T-helper 17 cell (primary cell): ENCODE measurements around the gene EVI5. TPM values are rescaled to one million over a fixed set of nuclear protein-coding genes. Genes with fewer than 3 reads are reported as not detected.
"Not testable (repeated sequence)": the region's sequence is repeated elsewhere in the genome, so short reads cannot be mapped to it uniquely, and the experiment has no call there.

Experiments used
- ATAC-seq: fragments of 150-1000 bp; cut with Tn5 transposase; 2 replicates; pipeline ENCODE4 v1.10.0; 2021; ENCODE audit warnings: mild to moderate bottlenecking, moderate library complexity
- DNase-seq, 3 donors: peaks; one replicate each; pipeline versions ENCODE4 v3.0.0 to v3.0.0-alpha.2; 2020 to 2021
- H3K9me3 ChIP-seq: one replicate; pipeline ENCODE4 v1.7.0; 2013; ENCODE audit warnings: low read length, mild to moderate bottlenecking; ENCODE audit not compliant: control insufficient read depth, poor library complexity, severe bottlenecking
- H3K27ac Mint-ChIP-seq: one replicate; pipeline ENCODE4 v1.8.0; 2022; ENCODE audit warnings: mild to moderate bottlenecking, moderate library complexity, mixed read lengths
- H3K27me3 Mint-ChIP-seq: one replicate; pipeline ENCODE4 v1.8.0; 2022; ENCODE audit warnings: mixed read lengths
- H3K36me3 Mint-ChIP-seq: one replicate; pipeline ENCODE4 v1.8.0; 2022; ENCODE audit warnings: low read depth, mixed read lengths
- H3K4me1 Mint-ChIP-seq: one replicate; pipeline ENCODE4 v1.8.0; 2022; ENCODE audit warnings: mild to moderate bottlenecking, mixed read lengths
- H3K4me3 Mint-ChIP-seq: one replicate; pipeline ENCODE4 v1.8.0; 2022; ENCODE audit warnings: mild to moderate bottlenecking, moderate library complexity, mixed read lengths
- total RNA-seq, 4 donors: library from RNA in 2 of 4; stranded (reverse) in 2 of 4; gene quantifications; one replicate each; pipeline ENCODE4 v1.2.3 and lab custom pipeline; 2022 to 2026

Gene EVI5
- total RNA-seq, 2 donors from 2014 or later, result 0.70 to 0.80 TPM

DNA sequence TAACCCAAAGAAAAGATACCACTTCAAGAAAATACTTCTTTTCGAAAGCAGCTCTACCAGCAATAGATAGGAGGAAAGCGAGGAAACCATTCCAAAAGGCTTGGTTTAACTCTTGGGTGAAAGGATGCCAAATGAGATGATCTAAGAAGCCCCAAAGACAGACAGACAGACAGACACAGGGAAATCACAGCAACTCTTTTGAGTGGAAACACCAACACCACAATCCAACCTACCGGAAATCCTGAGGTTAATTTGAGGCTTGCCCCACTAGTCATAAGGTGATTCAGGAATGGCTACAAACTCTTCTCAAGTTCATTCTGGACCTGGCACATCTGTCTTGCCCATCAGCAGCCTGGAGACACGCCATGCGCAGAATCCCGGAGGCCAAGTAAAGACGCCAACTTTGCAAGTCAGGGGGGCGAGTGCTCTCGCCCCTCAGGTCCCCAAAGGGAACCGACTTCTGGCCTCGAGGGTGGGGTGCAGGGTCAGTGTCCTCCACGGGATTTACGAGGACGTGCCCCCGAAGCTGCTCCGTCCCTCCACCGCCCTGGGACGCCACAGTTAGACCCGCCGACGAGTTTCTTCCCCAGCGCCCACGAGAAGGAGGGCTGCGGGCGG lies 778 bp downstream of the EVI5 start:
- Mint-ChIP-seq H3K4me3 (peak overlapping the region; percentile 85), H3K27me3 (peaks cover 45% of the 10 kb centered on the region), H3K27ac (peak overlapping the region; percentile 30), H3K36me3 (peaks cover 6% of the 10 kb centered on the region), H3K4me1 (peaks cover 20% of the 10 kb centered on the region)
- ATAC-seq, result peak; percentile 40
- no peak for DNase-seq
- no peaks in the 10 kb centered on the region for H3K9me3 ChIP-seq

DNA sequence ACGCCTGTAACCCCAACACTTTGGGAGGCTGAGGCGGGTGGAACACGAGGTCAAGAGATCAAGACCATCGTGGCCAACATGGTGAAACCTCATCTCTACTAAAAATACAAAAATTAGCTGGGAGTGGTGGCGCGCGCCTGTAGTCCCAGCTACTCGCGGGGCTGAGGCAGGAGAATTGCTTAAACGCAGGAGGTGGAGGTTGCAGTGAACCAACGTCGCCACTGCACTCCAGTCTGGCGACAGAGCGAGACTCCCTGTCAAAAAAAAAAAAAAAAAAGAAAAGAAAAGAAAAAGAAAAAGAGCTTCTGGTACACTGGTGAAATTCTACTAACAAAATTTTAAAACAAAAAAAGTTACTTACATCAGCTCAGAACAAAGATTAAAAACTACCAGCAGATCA lies 1.4 kb downstream of the EVI5 start:
- H3K36me3 Mint-ChIP-seq, DNase-seq, ATAC-seq, H3K9me3 ChIP-seq: not testable (repeated sequence)
- H3K4me3 Mint-ChIP-seq, result peak overlapping the region; percentile 85
- H3K27ac Mint-ChIP-seq, result peak overlapping the region; percentile 30
- H3K27me3 Mint-ChIP-seq, result peaks cover 50% of the 10 kb centered on the region
- peaks cover 20% of the 10 kb centered on the region for H3K4me1 Mint-ChIP-seq

DNA sequence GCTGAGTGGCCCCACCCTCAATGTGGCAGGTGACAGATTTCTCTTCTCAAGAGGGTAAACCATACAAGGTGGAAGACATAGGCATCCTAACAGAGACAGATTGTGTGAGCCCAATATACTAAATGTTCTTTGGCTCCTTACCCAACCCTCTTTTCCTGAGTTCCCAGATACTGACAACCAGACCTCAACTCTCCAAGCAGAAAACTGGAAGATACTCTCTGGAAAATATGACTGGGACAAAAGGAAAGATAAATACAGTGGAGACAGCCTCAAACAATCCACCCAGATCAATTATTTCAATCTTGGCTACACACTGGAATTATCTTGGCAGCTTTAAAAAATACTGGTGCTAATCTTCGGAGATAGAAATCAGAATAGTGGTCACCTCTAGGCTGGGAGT lies 6.5 kb downstream of the EVI5 start:
- DNase-seq (no peak), ATAC-seq (no peak)
- peaks cover 9% of the 10 kb centered on the region for H3K4me1 Mint-ChIP-seq
- no peaks in the 10 kb centered on the region for H3K9me3 ChIP-seq
- no peak overlapping the region for H3K4me3 Mint-ChIP-seq
- H3K36me3 Mint-ChIP-seq, result peaks cover 2% of the 10 kb centered on the region
- H3K27ac Mint-ChIP-seq, result no peak overlapping the region
- peaks cover 47% of the 10 kb centered on the region for H3K27me3 Mint-ChIP-seq

DNA sequence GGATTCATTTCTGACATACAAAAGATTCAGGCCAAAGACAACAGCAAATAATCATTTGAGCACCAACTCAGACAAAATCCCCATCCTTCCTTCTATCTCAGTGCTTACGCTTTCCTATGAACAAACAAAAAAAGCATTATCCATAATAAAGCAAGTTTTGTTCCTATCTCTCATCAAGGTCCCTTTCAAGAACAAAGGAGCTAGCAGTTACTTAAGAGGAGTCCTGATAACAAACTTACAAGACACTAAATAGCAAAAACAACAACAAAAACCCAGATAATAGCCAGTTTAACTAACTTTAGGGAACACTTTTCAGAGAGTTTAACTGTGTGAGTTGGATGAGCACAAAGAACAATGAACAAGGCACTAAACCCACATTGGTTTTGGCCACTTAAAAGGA lies 10.5 kb downstream of the EVI5 start:
- Mint-ChIP-seq H3K36me3 (peaks cover 6% of the 10 kb centered on the region), H3K27me3 (peaks cover 38% of the 10 kb centered on the region), H3K4me1 (peaks cover 4% of the 10 kb centered on the region), H3K27ac (no peak overlapping the region), H3K4me3 (no peak overlapping the region)
- ATAC-seq, result no peak
- no peaks in the 10 kb centered on the region for H3K9me3 ChIP-seq
- no peak for DNase-seq

DNA sequence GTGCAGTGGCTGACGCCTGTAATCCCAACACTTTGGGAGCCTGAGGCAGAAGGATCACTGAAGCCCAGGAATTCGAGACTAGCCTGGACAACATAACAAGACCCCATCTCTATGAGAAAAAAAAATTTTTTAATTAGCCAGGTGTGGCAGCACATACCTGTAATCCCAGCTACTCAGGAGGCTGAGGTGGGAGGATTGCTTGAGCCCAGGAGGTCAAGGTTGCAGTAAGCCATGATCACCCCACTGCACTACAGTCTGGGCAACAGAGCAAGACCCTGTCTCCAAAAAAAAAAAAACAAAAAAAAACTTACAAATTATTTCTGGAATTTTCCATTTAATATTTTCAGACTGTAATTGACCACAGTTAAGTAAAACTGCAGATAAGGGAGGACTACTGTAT lies 11.2 kb downstream of the EVI5 start:
- not testable (repeated sequence) for H3K4me1 Mint-ChIP-seq, H3K4me3 Mint-ChIP-seq, H3K9me3 ChIP-seq

GRCh38 chr1:92769856-92770255 lies 15.1 kb downstream of the EVI5 start:
- Mint-ChIP-seq H3K27ac (no peak overlapping the region), H3K4me3 (no peak overlapping the region), H3K36me3 (peaks cover 4% of the 10 kb centered on the region), H3K27me3 (peaks cover 13% of the 10 kb centered on the region), H3K4me1 (peaks cover 4% of the 10 kb centered on the region)
- H3K9me3 ChIP-seq, result no peaks in the 10 kb centered on the region
- ATAC-seq (no peak), DNase-seq (no peak)

More for the DNA sequence above, 11.2 kb downstream of the EVI5 start:
- peaks cover 31% of the 10 kb centered on the region for H3K27me3 Mint-ChIP-seq
- not testable (repeated sequence) for H3K27ac Mint-ChIP-seq, H3K36me3 Mint-ChIP-seq, DNase-seq, ATAC-seq

DNA sequence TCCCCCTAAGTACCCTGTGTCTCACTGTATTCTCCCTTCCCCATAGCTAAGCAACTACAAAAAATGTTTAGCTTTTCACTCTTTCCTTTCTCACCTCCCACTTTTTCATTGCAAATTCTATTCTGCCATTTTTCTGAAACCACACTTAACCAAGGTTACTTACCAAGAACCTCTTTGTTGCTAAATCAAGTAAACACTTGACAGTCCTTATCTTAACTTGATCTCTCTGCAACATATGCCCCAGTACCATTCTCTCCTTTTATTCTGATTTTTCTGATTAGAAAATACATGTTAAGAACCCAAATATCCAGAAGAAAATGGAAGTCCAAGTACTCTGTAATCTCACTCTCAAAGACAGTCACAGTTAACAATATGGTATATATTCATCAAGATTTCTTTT lies 16.0 kb downstream of the EVI5 start:
- Mint-ChIP-seq H3K4me1 (no peaks in the 10 kb centered on the region), H3K4me3 (no peak overlapping the region), H3K27ac (no peak overlapping the region), H3K27me3 (peaks cover 6% of the 10 kb centered on the region), H3K36me3 (peaks cover 4% of the 10 kb centered on the region)
- ATAC-seq (no peak), DNase-seq (no peak)
- no peaks in the 10 kb centered on the region for H3K9me3 ChIP-seq

GRCh38 chr1:92768296-92768695 lies 16.6 kb downstream of the EVI5 start:
- H3K27ac Mint-ChIP-seq, result no peak overlapping the region
- H3K4me3 Mint-ChIP-seq, result no peak overlapping the region
- H3K9me3 ChIP-seq, result no peaks in the 10 kb centered on the region
- H3K4me1 Mint-ChIP-seq, result no peaks in the 10 kb centered on the region
- peaks cover 4% of the 10 kb centered on the region for H3K36me3 Mint-ChIP-seq
- DNase-seq (no peak), ATAC-seq (no peak)
- peaks cover 6% of the 10 kb centered on the region for H3K27me3 Mint-ChIP-seq

DNA sequence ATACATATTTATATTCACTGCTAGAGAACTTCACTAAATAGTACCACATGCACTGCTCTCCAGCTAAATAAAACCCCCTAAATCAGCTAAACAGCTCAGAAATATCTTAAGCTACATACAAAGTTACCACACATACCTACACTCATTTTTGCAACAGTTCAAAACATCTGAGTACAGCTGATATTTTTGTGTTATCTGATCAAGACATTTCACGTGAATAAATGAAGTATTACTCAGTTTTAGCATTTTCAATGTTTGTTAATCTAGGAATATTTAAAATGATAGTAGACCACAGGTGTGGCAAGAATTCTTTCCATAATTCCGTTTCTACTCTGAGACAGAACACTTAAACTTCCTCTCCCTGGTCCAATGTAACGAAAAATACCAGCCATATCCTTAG lies 20.8 kb downstream of the EVI5 start:
- H3K9me3 ChIP-seq, result no peaks in the 10 kb centered on the region
- no peak for ATAC-seq
- H3K4me3 Mint-ChIP-seq, result no peak overlapping the region
- H3K4me1 Mint-ChIP-seq, result peaks cover 2% of the 10 kb centered on the region
- DNase-seq, result no peak
- peaks cover 6% of the 10 kb centered on the region for H3K27me3 Mint-ChIP-seq
- no peak overlapping the region for H3K27ac Mint-ChIP-seq
- no peaks in the 10 kb centered on the region for H3K36me3 Mint-ChIP-seq

DNA sequence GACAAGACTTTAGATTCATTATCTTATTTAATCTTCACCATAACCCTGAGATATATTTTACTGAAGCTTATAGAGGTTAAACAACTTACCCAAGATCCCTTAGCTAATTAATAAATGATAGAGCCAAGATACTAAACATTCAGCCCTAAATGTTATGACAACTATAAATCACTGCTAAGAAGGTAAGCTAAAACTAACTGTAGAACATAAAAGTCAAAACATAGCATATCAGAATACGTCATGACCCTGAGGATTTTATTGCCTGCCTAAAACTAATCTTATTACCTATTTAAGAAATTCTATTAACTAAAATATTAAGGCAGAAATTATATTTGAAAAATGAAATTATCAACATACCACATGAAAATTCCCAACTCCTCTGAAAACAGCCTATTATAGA lies 22.6 kb downstream of the EVI5 start:
- DNase-seq (no peak), ATAC-seq (no peak)
- no peaks in the 10 kb centered on the region for H3K9me3 ChIP-seq
- Mint-ChIP-seq H3K36me3 (no peaks in the 10 kb centered on the region), H3K4me1 (peaks cover 2% of the 10 kb centered on the region), H3K27me3 (peaks cover 14% of the 10 kb centered on the region), H3K27ac (no peak overlapping the region), H3K4me3 (no peak overlapping the region)

DNA sequence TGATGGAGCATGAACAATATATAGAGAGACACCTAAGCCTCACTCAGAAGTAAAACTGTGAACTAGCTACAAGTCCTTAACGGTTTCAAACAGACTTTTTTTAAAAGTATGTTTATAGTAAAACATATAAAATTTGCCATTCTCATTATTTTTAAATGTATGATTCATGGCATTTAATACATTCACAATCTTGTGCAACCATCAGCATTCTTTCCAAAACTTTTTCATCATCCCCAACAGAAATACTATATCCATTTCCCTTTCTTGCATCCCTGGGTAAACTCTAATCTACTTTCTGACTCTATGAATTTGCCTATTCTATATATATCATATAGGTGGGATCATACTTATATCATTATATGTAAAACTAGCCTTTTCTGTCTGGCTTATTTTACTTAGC lies 25.5 kb downstream of the EVI5 start:
- Mint-ChIP-seq H3K4me1 (peaks cover 2% of the 10 kb centered on the region), H3K27ac (no peak overlapping the region), H3K36me3 (no peaks in the 10 kb centered on the region), H3K27me3 (peaks cover 14% of the 10 kb centered on the region), H3K4me3 (no peak overlapping the region)
- H3K9me3 ChIP-seq, result no peaks in the 10 kb centered on the region
- ATAC-seq, result no peak
- no peak for DNase-seq

DNA sequence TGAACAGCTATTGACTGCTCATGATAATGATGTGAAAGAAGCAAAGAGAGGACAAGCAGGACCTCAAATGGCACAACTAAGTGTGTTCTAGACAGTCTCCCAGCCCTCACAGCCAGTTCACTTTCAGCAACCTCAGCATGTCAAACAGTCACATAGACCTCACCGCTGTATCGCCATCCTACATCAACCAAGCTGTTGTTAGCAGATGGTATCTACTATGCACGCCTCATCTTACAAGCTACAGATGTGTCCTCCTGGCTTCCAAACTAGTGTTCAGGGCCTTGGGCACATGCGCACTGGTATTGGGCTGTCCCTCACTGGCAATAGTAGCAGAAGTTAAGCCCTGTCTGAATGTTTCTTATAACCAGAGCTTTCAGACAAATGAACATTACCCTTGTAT lies 28.4 kb downstream of the EVI5 start:
- Mint-ChIP-seq H3K27ac (no peak overlapping the region), H3K36me3 (no peaks in the 10 kb centered on the region)

GRCh38 chr1:92755541-92756461 lies 29.1 kb downstream of the EVI5 start:
- no peaks in the 10 kb centered on the region for H3K9me3 ChIP-seq
- Mint-ChIP-seq H3K27ac (no peak overlapping the region), H3K4me1 (no peaks in the 10 kb centered on the region), H3K27me3 (peaks cover 14% of the 10 kb centered on the region), H3K36me3 (no peaks in the 10 kb centered on the region), H3K4me3 (no peak overlapping the region)
- no peak for ATAC-seq
- no peak for DNase-seq

More for the DNA sequence above, 28.4 kb downstream of the EVI5 start:
- ATAC-seq (no peak), DNase-seq (no peak)
- peaks cover 10% of the 10 kb centered on the region for H3K27me3 Mint-ChIP-seq
- no peak overlapping the region for H3K4me3 Mint-ChIP-seq
- H3K9me3 ChIP-seq, result no peaks in the 10 kb centered on the region
- no peaks in the 10 kb centered on the region for H3K4me1 Mint-ChIP-seq

- Mint-ChIP-seq H3K4me3 (no peak overlapping the region), H3K4me1 (no peaks in the 10 kb centered on the region), H3K27ac (no peak overlapping the region), H3K36me3 (no peaks in the 10 kb centered on the region), H3K27me3 (peaks cover 20% of the 10 kb centered on the region)
- no peak for DNase-seq
- ATAC-seq, result no peak
- no peaks in the 10 kb centered on the region for H3K9me3 ChIP-seq
Measured at GRCh38 chr1:92754719-92755050, 30.2 kb downstream of the EVI5 start.
